T-cell (primary cell): ENCODE data around the gene HHAT. TPM values are rescaled to one million over a fixed set of nuclear protein-coding genes. Genes with fewer than 3 reads are reported as not detected.

Source experiments
- ATAC-seq, 4 experiments: fragments of 200-7000 bp in 3 of 4; fragments of 150-1000 bp in 1 of 4; cut with Tn5 transposase; replicated peaks in 1 of 4; 1 replicate in 3 of 4; 2 replicates in 1 of 4; pipeline ENCODE4 v1.10.0; 2021; ENCODE audit warnings: moderate library complexity in 3 of 4, mild to moderate bottlenecking in 2 of 4, moderate number of reproducible peaks in 1 of 4
- CTCF ChIA-PET, 2 donors: fragments of 300-600 bp; sonication (Branson Sonifier 250); formaldehyde crosslinking; loops; one replicate each; lab custom pipeline; 2022; ENCODE audit warnings: antibody characterized with exemption in 2 of 2; lab: Charles Lee
- POLR2A ChIA-PET, 2 donors: fragments of 300-600 bp; sonication (Branson Sonifier 250); formaldehyde crosslinking; loops; one replicate each; lab custom pipeline; 2022; ENCODE audit warnings: antibody characterized with exemption in 2 of 2; lab: Charles Lee
- DNase-seq, 35 experiments: peaks; one replicate each; pipeline versions ENCODE4 v3.0.0 to v3.0.0-alpha.2; 2013 to 2023
- H3K27ac ChIP-seq: one replicate; pipeline ENCODE4 v1.5.1; 2013; ENCODE audit warnings: low read length
- H3K27me3 ChIP-seq, 2 experiments: replicated peaks in 1 of 2; 1 replicate in 1 of 2; 2 replicates in 1 of 2; pipeline versions ENCODE4 v1.6.1 to v1.7.0; 2013; ENCODE audit warnings: low read length in 1 of 2, mixed read lengths in 1 of 2; ENCODE audit not compliant: control insufficient read depth in 2 of 2, insufficient read depth in 2 of 2; ENCODE audit errors: extremely low read depth in 1 of 2
- H3K36me3 ChIP-seq, 2 donors: 1 replicate in 1 of 2; 2 replicates in 1 of 2; pipeline versions ENCODE4 v1.6.1 to v1.7.0; 2013; ENCODE audit warnings: low read length in 1 of 2; ENCODE audit not compliant: control insufficient read depth in 2 of 2, insufficient read depth in 1 of 2; ENCODE audit errors: extremely low read depth in 1 of 2
- H3K4me1 ChIP-seq, 2 experiments: 1 replicate in 1 of 2; 2 replicates in 1 of 2; pipeline versions ENCODE4 v1.6.1 to v1.7.0; 2013; ENCODE audit warnings: low read length in 2 of 2, mixed read lengths in 1 of 2; ENCODE audit not compliant: insufficient read depth in 2 of 2, control insufficient read depth in 1 of 2; ENCODE audit errors: extremely low read depth in 1 of 2
- H3K4me3 ChIP-seq, 2 donors: 1 replicate in 1 of 2; 2 replicates in 1 of 2; pipeline versions ENCODE4 v1.5.1 to v1.7.0; 2013; ENCODE audit warnings: mild to moderate bottlenecking in 2 of 2, low read length in 1 of 2, moderate library complexity in 1 of 2; ENCODE audit not compliant: control insufficient read depth in 1 of 2; ENCODE audit errors: extremely low read depth in 1 of 2
- H3K9me3 ChIP-seq: 2 replicates; pipeline ENCODE4 v1.7.0; 2013
- H3K27ac Mint-ChIP-seq, 2 donors: one replicate each; pipeline ENCODE4 v1.8.0; 2020 to 2021; ENCODE audit warnings: mild to moderate bottlenecking in 2 of 2, mixed read lengths in 2 of 2
- H3K27me3 Mint-ChIP-seq, 2 donors: one replicate each; pipeline ENCODE4 v1.8.0; 2021 to 2022; ENCODE audit warnings: mixed read lengths in 2 of 2
- H3K36me3 Mint-ChIP-seq: one replicate; pipeline ENCODE4 v1.8.0; 2021; ENCODE audit warnings: mixed read lengths
- H3K4me1 Mint-ChIP-seq, 3 donors: one replicate each; pipeline ENCODE4 v1.8.0; 2020 to 2022; ENCODE audit warnings: mixed read lengths in 3 of 3, mild to moderate bottlenecking in 1 of 3
- H3K4me3 Mint-ChIP-seq, 3 donors: one replicate each; pipeline ENCODE4 v1.8.0; 2020 to 2022; ENCODE audit warnings: mild to moderate bottlenecking in 3 of 3, mixed read lengths in 3 of 3, moderate library complexity in 3 of 3
- H3K9me3 Mint-ChIP-seq, 3 donors: one replicate each; pipeline ENCODE4 v1.8.0; 2020 to 2022; ENCODE audit warnings: mixed read lengths in 3 of 3
- WGBS: methylation state at CpG from one replicate; pipeline ENCODE4 v1.1.5; 2013; ENCODE audit warnings: missing lambda C conversion rate; ENCODE audit not compliant: insufficient coverage; 5-methylcytosine and 5-hydroxymethylcytosine counted together
- total RNA-seq, 35 experiments: library from RNA in 6 of 35; stranded (reverse) in 6 of 35; fragments of 120-200 nt in 1 of 35; gene quantifications; one replicate each; pipeline versions ENCODE4 v1.2.1 to v1.2.4 and lab custom pipeline; 2013 to 2026

The HHAT gene
- total RNA-seq, 5 donors from 2014 or later (not counting 1 experiment from before 2014, with no cell fraction given), result 2.2 to 7.9 (median 4.1) TPM

DNA sequence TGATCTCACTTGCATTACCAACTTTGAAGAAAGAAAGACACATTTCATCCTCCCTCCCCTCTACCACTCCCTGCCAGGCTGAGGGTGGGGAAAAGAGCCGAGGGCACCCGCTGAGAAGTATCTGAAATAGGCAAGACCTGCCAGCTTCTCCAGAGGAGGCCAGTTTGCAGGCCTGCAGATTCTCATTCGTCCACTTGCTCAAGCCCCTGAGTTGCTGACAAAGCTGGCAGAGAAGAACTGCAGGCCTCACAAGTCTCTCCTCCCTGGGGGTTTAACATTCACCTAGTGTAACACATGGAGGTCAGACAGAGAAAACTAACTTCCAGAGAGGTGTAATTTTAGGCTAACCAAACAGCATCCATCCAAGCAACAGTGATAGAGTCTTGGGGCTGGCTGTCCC lies 376.4 kb downstream of the HHAT start:
- Mint-ChIP-seq H3K9me3 (no peaks in the 10 kb centered on the region), H3K27ac (no peak overlapping the region), H3K4me3 (no peak overlapping the region), H3K27me3 (no peaks in the 10 kb centered on the region), H3K36me3 (peaks cover 9% of the 10 kb centered on the region), H3K4me1 (no peaks in the 10 kb centered on the region)
- DNase-seq (no peak), ATAC-seq (no peak)
- ChIA-PET POLR2A (no interaction called here), CTCF (no interaction called here)
- WGBS, result 67% methylated on average over 1 of the region's 3 CpGs
- no peaks in the 10 kb centered on the region for H3K9me3 ChIP-seq
- no peaks in the 10 kb centered on the region for H3K36me3 ChIP-seq
- no peaks in the 10 kb centered on the region for H3K27me3 ChIP-seq
- H3K4me3 ChIP-seq, result no peak overlapping the region
- H3K4me1 ChIP-seq, result no peaks in the 10 kb centered on the region
- no peak overlapping the region for H3K27ac ChIP-seq

DNA sequence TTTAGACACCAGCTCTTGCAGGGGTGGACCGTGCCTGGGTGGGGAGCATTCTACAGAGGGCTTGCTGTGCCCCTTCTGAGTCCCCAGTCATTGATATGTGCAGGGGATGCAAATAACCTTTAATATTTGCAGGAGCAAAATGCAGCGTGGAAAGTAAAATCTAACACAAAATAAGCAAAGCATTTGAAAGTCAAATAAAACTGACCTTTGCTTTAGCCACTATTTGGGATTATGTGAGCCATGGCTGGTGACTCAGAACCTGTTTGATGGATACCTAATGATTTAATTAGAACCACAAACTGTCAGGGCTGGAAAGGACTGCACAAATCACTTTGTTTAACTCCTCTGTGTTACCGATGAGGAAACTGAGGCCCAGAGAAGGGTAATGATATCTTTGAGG lies 377.5 kb downstream of the HHAT start:
- no peaks in the 10 kb centered on the region for H3K4me1 Mint-ChIP-seq
- ChIA-PET CTCF (no interaction called here), POLR2A (no interaction called here)
- H3K4me1 ChIP-seq, result no peaks in the 10 kb centered on the region
- no peaks in the 10 kb centered on the region for H3K9me3 Mint-ChIP-seq
- H3K36me3 Mint-ChIP-seq, result peaks cover 9% of the 10 kb centered on the region
- H3K4me3 ChIP-seq, result no peak overlapping the region
- no peak overlapping the region for H3K27ac Mint-ChIP-seq
- no CpG with 5 or more reads among the region's 3 CpGs for WGBS
- H3K27ac ChIP-seq, result no peak overlapping the region
- H3K9me3 ChIP-seq, result no peaks in the 10 kb centered on the region
- H3K27me3 ChIP-seq, result no peaks in the 10 kb centered on the region
- H3K36me3 ChIP-seq, result no peaks in the 10 kb centered on the region
- DNase-seq (no peak), ATAC-seq (no peak)
- no peak overlapping the region for H3K4me3 Mint-ChIP-seq
- H3K27me3 Mint-ChIP-seq, result no peaks in the 10 kb centered on the region

DNA sequence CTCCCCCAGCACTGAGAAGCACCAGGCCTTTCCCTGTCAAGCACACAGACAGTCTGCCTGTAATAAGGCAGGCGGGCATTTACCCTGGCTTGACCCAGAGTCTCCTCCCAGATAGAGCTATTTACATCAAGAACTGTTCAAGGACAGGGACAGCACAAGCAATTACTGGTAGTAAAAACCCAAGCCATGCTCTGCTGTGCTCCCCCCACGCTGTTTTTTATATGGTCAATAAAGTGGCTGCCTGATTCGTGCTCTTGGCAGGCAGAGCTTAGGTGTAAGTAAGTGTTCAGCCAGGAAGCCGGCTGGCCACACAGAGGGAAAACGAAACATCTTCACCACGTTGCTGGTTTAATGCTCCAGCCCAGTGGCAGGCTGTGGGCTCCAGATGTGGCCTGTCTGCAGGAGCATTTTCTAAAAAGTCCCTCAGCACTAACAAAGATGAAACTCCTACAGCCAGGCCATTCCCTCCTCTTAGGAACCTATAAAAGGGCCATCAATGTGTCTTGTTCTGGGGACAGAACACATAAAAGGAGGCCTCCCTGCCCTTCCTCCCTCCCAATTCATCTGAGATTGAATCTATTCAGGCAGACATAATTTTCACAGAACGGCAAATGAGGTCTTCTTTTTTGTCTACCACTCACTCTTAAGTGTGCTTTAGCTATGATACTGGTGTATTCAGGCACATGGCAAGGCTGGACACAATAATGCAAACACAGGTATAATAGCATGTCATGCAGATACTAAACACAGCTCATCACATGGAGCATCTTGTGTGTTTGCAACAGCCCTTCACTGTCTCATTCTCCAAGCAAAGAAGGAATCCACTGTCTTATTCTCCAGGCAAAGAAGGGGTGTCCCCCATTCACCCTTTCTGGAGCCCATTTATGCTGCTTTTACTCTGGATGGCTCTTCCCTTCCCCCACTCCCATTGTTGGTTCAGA lies 378.9 kb downstream of the HHAT start:
- H3K4me3 Mint-ChIP-seq, result no peak overlapping the region
- POLR2A ChIA-PET, result no interaction called here
- H3K27ac Mint-ChIP-seq, result no peak overlapping the region

DNA sequence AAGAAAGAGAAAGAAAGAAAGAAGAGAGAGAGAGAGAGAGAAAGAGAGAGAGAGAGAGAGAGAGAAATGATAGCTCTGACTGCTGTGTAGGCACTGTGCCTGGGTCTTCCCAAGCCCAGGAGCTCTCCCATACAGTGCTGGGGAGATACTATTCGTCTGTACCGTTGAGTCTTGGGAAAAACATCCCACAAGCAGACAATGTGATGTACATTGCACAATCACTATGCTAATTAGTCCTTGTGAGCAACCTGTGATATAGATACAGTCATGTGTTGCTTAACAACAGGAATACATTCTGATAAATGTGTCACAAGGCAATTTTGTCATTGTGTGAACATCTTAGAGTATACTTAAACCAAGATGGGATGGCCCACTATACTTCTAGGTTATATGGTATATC lies 381.0 kb downstream of the HHAT start:
- H3K27me3 Mint-ChIP-seq, result no peaks in the 10 kb centered on the region

More for the DNA sequence above, 378.9 kb downstream of the HHAT start:
- H3K27me3 ChIP-seq, result no peaks in the 10 kb centered on the region
- no peak for ATAC-seq
- WGBS, result 53% methylated on average over 5 of the region's 7 CpGs
- no peak overlapping the region for H3K27ac ChIP-seq
- Mint-ChIP-seq H3K36me3 (peaks cover 8% of the 10 kb centered on the region), H3K9me3 (no peaks in the 10 kb centered on the region), H3K4me1 (no peaks in the 10 kb centered on the region), H3K27me3 (no peaks in the 10 kb centered on the region)
- no peaks in the 10 kb centered on the region for H3K36me3 ChIP-seq
- no peak overlapping the region for H3K4me3 ChIP-seq
- no peaks in the 10 kb centered on the region for H3K9me3 ChIP-seq
- no peaks in the 10 kb centered on the region for H3K4me1 ChIP-seq
- CTCF ChIA-PET, result no interaction called here
- DNase-seq, result no peak

DNA sequence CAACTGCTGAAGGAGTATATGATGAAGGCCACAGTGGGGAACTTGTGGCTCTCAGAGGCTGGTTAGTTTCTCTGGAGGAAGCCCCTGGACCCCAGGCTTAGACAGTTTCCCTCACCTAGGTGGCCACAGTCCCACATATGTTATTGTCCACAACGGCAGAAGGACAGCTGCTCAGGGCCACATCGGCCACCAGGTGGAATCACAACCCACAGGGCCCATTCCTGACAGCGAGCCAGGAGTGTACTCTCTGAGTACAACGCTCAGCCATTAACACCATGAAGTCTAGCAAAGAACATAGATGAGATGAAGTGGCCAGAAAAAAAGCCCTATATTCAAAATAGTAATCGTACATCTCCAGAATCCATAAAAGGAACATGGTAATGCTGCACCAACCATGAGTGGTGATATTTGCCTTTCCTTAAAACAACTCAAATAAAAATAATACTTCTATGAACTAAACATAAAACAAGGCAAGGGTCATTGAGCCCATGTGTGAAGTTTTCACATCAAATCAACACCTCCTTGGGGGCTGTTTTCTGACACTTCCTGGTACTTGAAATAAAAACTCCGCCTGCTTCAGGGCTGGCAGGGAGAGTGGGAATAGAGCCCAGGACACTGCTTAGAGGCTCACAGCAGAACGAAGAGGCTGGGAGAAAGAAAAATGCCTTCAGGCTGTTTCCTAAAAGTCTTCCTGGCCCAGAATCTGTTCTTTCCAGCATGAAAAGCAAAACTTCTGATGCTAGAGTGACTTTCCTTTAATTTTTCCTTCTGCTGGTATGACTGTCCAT lies 383.3 kb downstream of the HHAT start:
- no peak overlapping the region for H3K4me3 ChIP-seq
- CTCF ChIA-PET, result no interaction called here

More for the DNA sequence above, 381.0 kb downstream of the HHAT start:
- no peak for DNase-seq
- Histone ChIP-seq H3K36me3 (no peaks in the 10 kb centered on the region), H3K27ac (no peak overlapping the region), H3K9me3 (no peaks in the 10 kb centered on the region), H3K27me3 (no peaks in the 10 kb centered on the region), H3K4me1 (no peaks in the 10 kb centered on the region), H3K4me3 (no peak overlapping the region)
- CTCF ChIA-PET, result interaction anchor here in 1 of 2 donors (0.5 kb wide), 1 partner anchor 1328 kb away, joined by 4 read pairs; no protein-coding TSS in a partner anchor
- Mint-ChIP-seq H3K9me3 (no peaks in the 10 kb centered on the region), H3K4me1 (no peaks in the 10 kb centered on the region), H3K36me3 (peaks cover 13% of the 10 kb centered on the region), H3K4me3 (no peak overlapping the region), H3K27ac (no peak overlapping the region)
- no CpG with 5 or more reads among the region's 2 CpGs for WGBS
- ATAC-seq, result no peak
- POLR2A ChIA-PET, result no interaction called here

DNA sequence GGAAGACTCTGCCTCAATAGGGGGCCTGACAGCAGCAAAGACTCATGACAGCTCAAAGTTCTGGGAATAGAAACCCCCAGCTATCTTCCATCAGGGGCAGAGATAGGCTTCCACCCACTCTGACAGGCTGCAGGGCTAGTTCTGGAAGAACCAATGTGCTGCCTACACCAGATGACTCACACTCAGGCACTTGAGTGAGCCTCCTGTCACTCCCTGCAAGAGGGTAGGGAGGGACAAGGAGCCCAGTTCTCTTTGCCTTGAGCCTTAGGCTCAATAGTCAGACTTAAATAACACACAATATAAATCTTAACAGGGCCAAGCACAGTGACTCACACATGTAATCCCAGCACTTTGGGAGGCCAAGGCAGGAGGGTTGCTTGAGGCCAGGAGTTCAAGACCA lies 386.4 kb downstream of the HHAT start:
- Mint-ChIP-seq H3K27me3 (no peaks in the 10 kb centered on the region), H3K9me3 (no peaks in the 10 kb centered on the region), H3K27ac (no peak overlapping the region), H3K4me1 (no peaks in the 10 kb centered on the region), H3K36me3 (peaks cover 9% of the 10 kb centered on the region), H3K4me3 (no peak overlapping the region)
- Histone ChIP-seq H3K4me3 (no peak overlapping the region), H3K9me3 (no peaks in the 10 kb centered on the region), H3K27me3 (no peaks in the 10 kb centered on the region), H3K27ac (no peak overlapping the region), H3K36me3 (no peaks in the 10 kb centered on the region), H3K4me1 (no peaks in the 10 kb centered on the region)
- DNase-seq, result no peak
- ChIA-PET POLR2A (no interaction called here), CTCF (no interaction called here)
- ATAC-seq, result no peak

More for the DNA sequence above, 383.3 kb downstream of the HHAT start:
- Mint-ChIP-seq H3K27ac (no peak overlapping the region), H3K27me3 (no peaks in the 10 kb centered on the region), H3K4me1 (no peaks in the 10 kb centered on the region), H3K36me3 (peaks cover 10% of the 10 kb centered on the region), H3K9me3 (no peaks in the 10 kb centered on the region), H3K4me3 (no peak overlapping the region)
- Histone ChIP-seq H3K4me1 (no peaks in the 10 kb centered on the region), H3K9me3 (no peaks in the 10 kb centered on the region), H3K27ac (no peak overlapping the region), H3K36me3 (no peaks in the 10 kb centered on the region), H3K27me3 (no peaks in the 10 kb centered on the region)
- 74% methylated on average over 4 of the region's 7 CpGs for WGBS
- POLR2A ChIA-PET, result no interaction called here
- ATAC-seq, result no peak
- no peak for DNase-seq
